ENCODE results near the gene SDHA. TPM values are rescaled to one million over a fixed set of nuclear protein-coding genes. Genes with fewer than 3 reads are reported as not detected.

SDHA gene
- total and polyA plus RNA-seq, 2 experiments from 2014 or later: 71.5 to 99.2 TPM

DNA sequence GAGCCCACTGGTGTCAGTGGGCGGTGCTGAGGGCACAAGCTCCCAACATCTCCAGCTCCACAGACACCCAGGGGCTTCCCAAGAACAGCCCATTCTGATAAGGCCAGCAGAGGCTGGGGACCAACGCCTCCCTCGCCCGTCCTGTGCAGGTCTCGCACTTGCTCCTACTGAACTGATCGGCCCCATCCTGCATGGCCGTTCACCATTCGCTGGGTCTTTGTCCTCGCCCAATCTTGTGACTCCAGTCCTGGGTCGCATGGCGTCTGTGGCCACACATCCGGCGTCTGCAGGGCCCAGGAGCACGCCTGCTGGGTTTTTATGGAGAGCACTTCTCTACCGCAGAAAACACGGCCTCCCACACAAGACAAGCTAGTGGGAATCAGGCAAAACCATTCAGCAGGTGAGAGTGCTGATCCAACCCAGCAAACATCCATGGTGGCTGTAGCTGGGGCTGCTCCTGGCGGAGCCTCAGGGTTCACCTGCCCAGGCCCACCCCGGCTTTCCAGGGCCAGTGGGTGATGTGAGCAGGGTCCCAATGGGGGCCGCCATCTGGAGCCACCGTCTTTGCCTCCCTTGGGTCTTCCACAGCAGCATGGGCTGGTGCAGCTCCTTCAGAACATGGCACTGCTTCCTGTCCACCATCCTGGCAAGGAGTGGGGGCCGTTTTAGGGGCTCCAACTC is 19.5 kb upstream of the SDHA start:
- 91 to 95% methylated on average over 18 to 21 of the region's 21 CpGs for WGBS, 2 experiments (ENCODE audit: low coverage in 1 of 2, low lambda C conversion rate in 2 of 2, missing lambda C conversion rate in 2 of 2)
- Histone ChIP-seq H3K4me3 (no peak overlapping the region), H3K27me3 (replicated peaks; ENCODE audit: insufficient read depth) (no peaks in the 10 kb centered on the region), H3K27ac (no peak overlapping the region), H3K9me2 (ENCODE audit: insufficient read depth) (no peaks in the 10 kb centered on the region), H2AFZ (no peak overlapping the region), H4K20me1 (ENCODE audit: insufficient read depth) (no peaks in the 10 kb centered on the region), H3K79me2 (ENCODE audit: insufficient read depth) (peaks cover 4% of the 10 kb centered on the region; the same call in 1 of the 2 replicates), H3F3A (ENCODE audit: insufficient read depth) (no peaks in the 10 kb centered on the region), H3K9ac (no peak overlapping the region), H3K9me3 (ENCODE audit: low read depth) (no peaks in the 10 kb centered on the region), H3K4me2 (ENCODE audit: unreplicated experiment) (no peak overlapping the region), H3K36me3 (ENCODE audit: low read depth) (no peaks in the 10 kb centered on the region), H3K4me1 (ENCODE audit: insufficient read depth) (no peaks in the 10 kb centered on the region)
- TF ChIP-seq EZH2phosphoT487 (IDR thresholded peaks at IDR 0.05; ENCODE audit: insufficient read depth, low read depth) (no peak), EZH2 (IDR thresholded peaks at IDR 0.05; ENCODE audit: insufficient read depth, poor library complexity, severe bottlenecking) (no peak)
- in situ Hi-C loops (cut with MboI): no loop called here
- no peak for DNase-seq

DNA sequence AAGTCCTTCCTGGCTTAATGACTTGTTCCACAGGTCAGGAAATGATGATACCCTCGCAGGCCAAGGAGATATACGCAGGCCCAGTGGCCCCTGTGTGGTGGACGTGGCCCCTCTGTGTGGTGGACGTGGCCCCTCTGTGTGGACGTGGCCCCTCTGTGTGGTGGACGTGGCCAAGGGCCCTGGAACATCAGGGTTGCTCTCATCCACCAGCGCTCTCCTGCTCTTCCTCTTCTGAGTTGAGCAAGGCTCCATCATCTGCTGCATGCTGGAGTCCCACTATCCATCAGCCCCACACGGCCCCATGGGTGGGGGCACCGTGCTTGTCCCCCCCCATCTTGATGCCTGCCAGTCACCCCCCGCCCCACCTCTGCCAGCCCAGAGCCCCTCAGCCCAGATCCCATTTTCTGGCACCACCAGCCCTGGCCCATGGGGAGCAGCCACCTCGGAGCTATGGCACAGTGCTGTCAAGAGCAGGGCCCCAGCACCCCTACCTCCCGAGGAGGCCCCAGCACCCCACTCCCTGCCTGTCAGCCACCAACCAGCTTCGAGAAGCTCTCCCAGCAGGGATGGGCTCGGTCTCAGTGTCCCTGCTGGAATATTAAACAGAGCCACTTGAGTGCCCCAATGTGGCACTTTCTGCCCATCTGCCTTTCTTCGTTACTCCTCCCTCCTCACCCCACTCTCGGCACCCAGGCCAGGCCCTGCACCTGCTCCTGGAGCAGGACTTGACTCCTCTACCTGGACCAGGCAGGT is 18.7 kb upstream of the SDHA start:
- Histone ChIP-seq H3K27me3 (replicated peaks; ENCODE audit: insufficient read depth) (no peaks in the 10 kb centered on the region), H2AFZ (no peak overlapping the region), H3K4me1 (ENCODE audit: insufficient read depth) (no peaks in the 10 kb centered on the region), H3K4me3 (no peak overlapping the region), H3K9me2 (ENCODE audit: insufficient read depth) (no peaks in the 10 kb centered on the region), H3F3A (ENCODE audit: insufficient read depth) (no peaks in the 10 kb centered on the region), H3K9me3 (ENCODE audit: low read depth) (no peaks in the 10 kb centered on the region), H3K27ac (no peak overlapping the region), H3K79me2 (ENCODE audit: insufficient read depth) (peaks cover 8% of the 10 kb centered on the region), H4K20me1 (ENCODE audit: insufficient read depth) (no peaks in the 10 kb centered on the region), H3K36me3 (ENCODE audit: low read depth) (peaks cover 3% of the 10 kb centered on the region; the same call in 1 of the 2 replicates), H3K4me2 (ENCODE audit: unreplicated experiment) (no peak overlapping the region), H3K9ac (no peak overlapping the region)
- DNase-seq: no peak
- in situ Hi-C loops (cut with MboI): no loop called here
- WGBS, 2 experiments (ENCODE audit: low coverage in 1 of 2, low lambda C conversion rate in 2 of 2, missing lambda C conversion rate in 2 of 2): 89 to 96% methylated on average over 13 to 16 of the region's 16 CpGs
- TF ChIP-seq EZH2phosphoT487 (IDR thresholded peaks at IDR 0.05; ENCODE audit: insufficient read depth, low read depth) (no peak), EZH2 (IDR thresholded peaks at IDR 0.05; ENCODE audit: insufficient read depth, poor library complexity, severe bottlenecking) (no peak)

DNA sequence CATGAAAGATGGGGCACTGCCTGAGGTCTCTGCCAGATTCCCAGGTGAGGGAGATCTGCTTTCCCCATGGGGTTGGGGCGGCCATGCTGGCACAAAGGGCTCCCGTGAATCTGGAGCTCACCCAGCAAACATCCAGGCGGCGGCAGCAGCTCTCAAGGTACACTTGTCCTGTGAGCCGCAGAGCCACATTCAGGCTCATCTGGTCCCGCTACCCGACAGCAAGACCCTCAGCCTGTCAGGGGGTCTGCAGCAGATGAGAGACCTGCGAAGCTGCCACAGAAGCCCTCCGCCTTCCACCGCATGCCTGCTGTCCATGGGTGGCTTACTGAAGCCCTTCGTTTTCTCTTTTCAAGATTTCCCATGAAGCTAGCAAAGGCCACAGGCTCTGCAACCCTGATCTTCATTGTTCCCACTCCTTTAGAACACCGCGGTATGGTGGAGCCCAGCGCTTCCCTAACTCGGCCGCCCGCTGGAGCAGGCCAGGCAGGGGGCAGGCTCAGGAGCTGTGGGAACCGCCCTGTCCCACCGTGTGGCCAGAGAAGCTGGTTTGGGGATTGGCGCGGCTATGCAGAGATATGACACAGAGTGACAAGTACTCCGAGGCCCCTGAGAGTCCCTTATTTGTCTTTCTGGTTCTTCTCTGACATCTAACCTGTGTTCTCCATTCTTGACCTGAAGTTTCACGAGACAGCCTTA is 18.0 kb upstream of the SDHA start:
- H3K9me2 ChIP-seq (ENCODE audit: insufficient read depth): no peaks in the 10 kb centered on the region
- H3K27ac ChIP-seq: no peak overlapping the region
- no peak for TF ChIP-seq EZH2 (IDR thresholded peaks at IDR 0.05; ENCODE audit: insufficient read depth, poor library complexity, severe bottlenecking)
- no peak for TF ChIP-seq EZH2phosphoT487 (IDR thresholded peaks at IDR 0.05; ENCODE audit: insufficient read depth, low read depth)
- 0 out of 2 replicates have a peak, but pooled peaks cover 3% of the 10 kb centered on the region for H4K20me1 ChIP-seq (ENCODE audit: insufficient read depth)
- H3F3A ChIP-seq (ENCODE audit: insufficient read depth): no peaks in the 10 kb centered on the region
- H3K4me3 ChIP-seq: no peak overlapping the region
- no peak overlapping the region for H3K4me2 ChIP-seq (ENCODE audit: unreplicated experiment)
- H2AFZ ChIP-seq: no peak overlapping the region
- DNase-seq: no peak
- H3K4me1 ChIP-seq (ENCODE audit: insufficient read depth): no peaks in the 10 kb centered on the region
- H3K9ac ChIP-seq: no peak overlapping the region
- in situ Hi-C loops (cut with MboI): no loop called here
- H3K9me3 ChIP-seq (ENCODE audit: low read depth): no peaks in the 10 kb centered on the region
- no peaks in the 10 kb centered on the region for H3K27me3 ChIP-seq (replicated peaks; ENCODE audit: insufficient read depth)
- H3K79me2 ChIP-seq (ENCODE audit: insufficient read depth): peaks cover 15% of the 10 kb centered on the region
- H3K36me3 ChIP-seq (ENCODE audit: low read depth): peaks cover 8% of the 10 kb centered on the region; the same call in 1 of the 2 replicates
- 89 to 92% methylated on average over 23 of the region's 23 CpGs for WGBS, 2 experiments (ENCODE audit: low coverage in 1 of 2, low lambda C conversion rate in 2 of 2, missing lambda C conversion rate in 2 of 2)

DNA sequence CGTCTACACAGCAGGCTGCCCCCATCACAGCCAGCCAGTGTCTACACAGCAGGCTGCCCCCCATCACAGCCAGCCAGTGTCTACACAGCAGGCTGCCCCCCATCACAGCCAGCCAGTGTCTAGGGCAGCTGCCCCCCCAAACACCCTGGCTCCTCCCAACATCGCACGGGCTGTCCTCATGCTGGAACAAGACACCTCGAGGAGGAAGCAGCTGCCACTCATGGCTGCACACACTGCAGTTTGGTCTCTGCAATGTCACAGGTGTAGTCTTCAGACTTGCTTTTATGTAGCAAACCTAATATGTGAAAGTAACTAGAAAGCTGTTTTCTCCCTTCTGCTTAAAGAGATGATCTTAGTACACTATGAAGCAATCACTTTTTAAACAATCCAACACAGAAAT is 17.1 kb upstream of the SDHA start:
- Histone ChIP-seq H3K4me3 (no peak overlapping the region), H3K27me3 (replicated peaks; ENCODE audit: insufficient read depth) (no peaks in the 10 kb centered on the region), H3K79me2 (ENCODE audit: insufficient read depth) (peaks cover 24% of the 10 kb centered on the region), H3K27ac (no peak overlapping the region), H3K9me2 (ENCODE audit: insufficient read depth) (no peaks in the 10 kb centered on the region), H3K36me3 (ENCODE audit: low read depth) (peaks cover 11% of the 10 kb centered on the region; the same call in 1 of the 2 replicates), H2AFZ (no peak overlapping the region), H3K9ac (no peak overlapping the region), H3K4me2 (ENCODE audit: unreplicated experiment) (no peak overlapping the region), H3K4me1 (ENCODE audit: insufficient read depth) (no peaks in the 10 kb centered on the region), H3K9me3 (ENCODE audit: low read depth) (no peaks in the 10 kb centered on the region), H4K20me1 (ENCODE audit: insufficient read depth) (0 out of 2 replicates have a peak, but pooled peaks cover 6% of the 10 kb centered on the region), H3F3A (ENCODE audit: insufficient read depth) (no peaks in the 10 kb centered on the region)
- TF ChIP-seq EZH2 (IDR thresholded peaks at IDR 0.05; ENCODE audit: insufficient read depth, poor library complexity, severe bottlenecking) (no peak), EZH2phosphoT487 (IDR thresholded peaks at IDR 0.05; ENCODE audit: insufficient read depth, low read depth) (no peak)
- in situ Hi-C loops (cut with MboI): no loop called here
- DNase-seq: no peak
- WGBS, 2 experiments (ENCODE audit: low coverage in 1 of 2, low lambda C conversion rate in 2 of 2, missing lambda C conversion rate in 2 of 2): 55% methylated on average over 3 to 4 of the region's 4 CpGs
